Ovary (tissue), 9 donors: ENCODE measurements around the gene PARD6B. TPM values are rescaled to one million over a fixed set of nuclear protein-coding genes. Genes with fewer than 3 reads are reported as not detected.
A peak's percentile ranks its signal among the peaks of the same experiment; 100 is the strongest.

Experiments
- DNase-seq, 5 donors: peaks; one replicate each; pipeline ENCODE4 v3.0.0-alpha.2; 2019 to 2020
- H3K27ac ChIP-seq, 2 donors: fragments of 200-600 bp; one replicate each; pipeline versions ENCODE4 v1.5.1 to v1.8.0; 2019 to 2022
- H3K27me3 ChIP-seq: fragments of 200-600 bp; one replicate; pipeline ENCODE4 v1.8.0; 2022
- H3K36me3 ChIP-seq: fragments of 200-600 bp; sonication (generic); one replicate; pipeline ENCODE4 v1.5.1; 2019
- H3K4me1 ChIP-seq: one replicate; pipeline ENCODE4 v1.8.1; 2013; ENCODE audit warnings: mild to moderate bottlenecking, moderate library complexity; ENCODE audit not compliant: insufficient read depth
- H3K4me3 ChIP-seq: fragments of 200-600 bp; sonication (generic); one replicate; pipeline ENCODE4 v1.5.1; 2017
- H3K9me3 ChIP-seq, 2 donors: fragments of 200-600 bp in 1 of 2; sonication (generic) in 1 of 2; one replicate each; pipeline versions ENCODE4 v1.5.1 to v1.8.1; 2013 to 2019; ENCODE audit warnings: mild to moderate bottlenecking in 1 of 2, moderate library complexity in 1 of 2
- EP300 ChIP-seq: sonication (generic); formaldehyde crosslinking; IDR thresholded peaks from one replicate; pipeline ENCODE4 v1.6.1; 2017; ENCODE audit warnings: antibody characterized with exemption
- POLR2A ChIP-seq: fragments of 450-650 bp; IDR thresholded peaks from one replicate; pipeline ENCODE4 v1.6.1; 2017; ENCODE audit warnings: antibody characterized with exemption, mild to moderate bottlenecking, moderate library complexity
- WGBS, 3 donors: extraction: QIAGEN DNeasy Blood & Tissue Kit in 1 of 3; methylation state at CpG; one replicate each; pipeline versions ENCODE4 v1.1.5 to v1.1.7; 2013 to 2017; 5-methylcytosine and 5-hydroxymethylcytosine counted together
- intact Hi-C, 4 donors: fragments of 100-400 bp; cut with DNase I; formaldehyde crosslinking; loops; one replicate each; pipeline versions ENCODE4 v1.11.0 to v1.15.1; 2022 to 2023
- polyA plus RNA-seq, 2 donors: library from polyadenylated mRNA; stranded (reverse); fragments of 200-250 nt in 1 of 2; fragments of 350-450 nt in 1 of 2; fragmentation: Illumina TruSeq in 1 of 2; extraction: RNeasy Lipid Tissue Mini Kit (QIAGEN cat#74804) in 1 of 2; gene quantifications; one replicate each; pipeline ENCODE4 v1.2.3, GENCODE V29; 2013 to 2014
- total RNA-seq, 7 donors: library from RNA; depleted of rRNA in 2 of 7; stranded (reverse); fragments of >200 nt in 2 of 7; fragmentation: NEBNext Ultra II Directional in 3 of 7; extraction: Animal tissue kit (Norgen Biotek cat#: 25700) in 3 of 7; gene quantifications; one replicate each; pipeline versions ENCODE4 v1.1.0 to v1.2.4, GENCODE V29; 2016 to 2023
- TF ChIP-seq, protein P1 (sequence below), 3 donors: fragments of 450-650 bp in 2 of 3; fragments of 200-600 bp in 1 of 3; IDR thresholded peaks; one replicate each; pipeline versions ENCODE4 v1.5.1 to v1.8.0; 2016 to 2022; ENCODE audit warnings: antibody characterized with exemption in 3 of 3, mild to moderate bottlenecking in 1 of 3
- donor health status: DM: no; HTN: no; CAD: no; lungs with moderate emphysema.
- donor health status: DM: no; HTN: no; CAD: no.
- donor health status: Bipolar disorder and iron deficiency.
- donor health status: DM: yes; HTN: yes; CAD: no.
- donor health status: DM: no; HTN: no; CAD: no.
- donor health status: DM: yes; HTN: yes; CAD: no.

Gene PARD6B
- total and polyA plus RNA-seq, 9 donors: 0.91 to 14.4 (median 6.0) TPM

DNA sequence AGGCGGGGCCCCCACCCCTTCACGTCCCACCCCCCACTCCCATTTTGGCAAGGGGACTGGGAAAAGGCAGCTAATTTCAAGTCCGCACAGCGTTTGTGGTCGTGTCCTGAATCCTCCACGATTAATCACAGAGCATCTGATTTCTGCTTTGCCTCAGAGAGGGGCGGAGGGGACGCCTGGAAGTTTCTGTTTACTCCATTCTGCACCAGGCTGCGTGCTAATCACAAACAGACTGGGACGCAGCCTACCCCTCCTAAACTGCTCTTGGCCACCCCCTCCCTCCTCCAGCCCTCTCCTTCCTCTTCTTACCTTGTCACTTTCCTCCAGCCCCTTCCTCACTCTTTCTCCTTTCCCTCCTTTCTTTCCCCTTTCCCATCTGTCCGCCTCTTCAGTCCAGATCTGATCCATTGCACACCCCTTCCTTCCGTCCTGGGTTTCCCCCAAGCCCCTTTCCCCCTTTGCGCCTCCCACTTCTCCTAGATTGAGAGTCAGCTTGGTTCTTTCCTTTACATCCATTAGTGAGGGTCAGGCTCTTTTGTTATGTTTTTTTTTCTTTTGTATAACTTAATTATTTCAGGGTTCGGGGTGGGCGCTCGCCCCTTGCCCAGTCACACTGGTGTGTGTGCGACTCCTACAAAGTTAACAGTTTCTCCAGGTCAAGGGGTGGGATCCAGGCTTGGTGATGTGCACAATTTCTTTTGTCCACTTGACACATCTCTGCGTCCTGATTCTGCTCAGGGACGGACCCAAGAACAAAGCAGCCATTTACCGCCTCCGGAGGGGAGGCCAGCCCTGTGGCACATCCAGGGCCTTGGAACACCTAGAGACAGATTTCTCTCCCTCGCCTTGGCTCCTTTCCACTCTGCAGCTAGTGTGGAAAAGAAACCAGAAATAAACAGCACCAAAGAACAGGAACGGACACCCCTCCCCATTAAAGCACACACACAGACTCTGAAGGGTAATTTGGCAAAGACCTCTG lies 39.5 kb upstream of the PARD6B start:
- peak overlapping the region; percentile 41 for H3K4me3 ChIP-seq
- TF ChIP-seq, protein P1, sequence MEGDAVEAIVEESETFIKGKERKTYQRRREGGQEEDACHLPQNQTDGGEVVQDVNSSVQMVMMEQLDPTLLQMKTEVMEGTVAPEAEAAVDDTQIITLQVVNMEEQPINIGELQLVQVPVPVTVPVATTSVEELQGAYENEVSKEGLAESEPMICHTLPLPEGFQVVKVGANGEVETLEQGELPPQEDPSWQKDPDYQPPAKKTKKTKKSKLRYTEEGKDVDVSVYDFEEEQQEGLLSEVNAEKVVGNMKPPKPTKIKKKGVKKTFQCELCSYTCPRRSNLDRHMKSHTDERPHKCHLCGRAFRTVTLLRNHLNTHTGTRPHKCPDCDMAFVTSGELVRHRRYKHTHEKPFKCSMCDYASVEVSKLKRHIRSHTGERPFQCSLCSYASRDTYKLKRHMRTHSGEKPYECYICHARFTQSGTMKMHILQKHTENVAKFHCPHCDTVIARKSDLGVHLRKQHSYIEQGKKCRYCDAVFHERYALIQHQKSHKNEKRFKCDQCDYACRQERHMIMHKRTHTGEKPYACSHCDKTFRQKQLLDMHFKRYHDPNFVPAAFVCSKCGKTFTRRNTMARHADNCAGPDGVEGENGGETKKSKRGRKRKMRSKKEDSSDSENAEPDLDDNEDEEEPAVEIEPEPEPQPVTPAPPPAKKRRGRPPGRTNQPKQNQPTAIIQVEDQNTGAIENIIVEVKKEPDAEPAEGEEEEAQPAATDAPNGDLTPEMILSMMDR (IDR thresholded peaks at IDR 0.05): no peak
- TF ChIP-seq EP300 (no peak), POLR2A (no peak)
- no peaks in the 10 kb centered on the region for H3K27me3 ChIP-seq
- H3K36me3 ChIP-seq: no peaks in the 10 kb centered on the region
- no peak for DNase-seq
- H3K4me1 ChIP-seq: no peaks in the 10 kb centered on the region
- 45 to 49% (median 46%) methylated on average over 23 of the region's 23 CpGs for WGBS, 3 donors
- no peaks in the 10 kb centered on the region for H3K9me3 ChIP-seq
- H3K27ac ChIP-seq: peak overlapping the region; percentile 48 to 72
- intact Hi-C loops: no loop called here

DNA sequence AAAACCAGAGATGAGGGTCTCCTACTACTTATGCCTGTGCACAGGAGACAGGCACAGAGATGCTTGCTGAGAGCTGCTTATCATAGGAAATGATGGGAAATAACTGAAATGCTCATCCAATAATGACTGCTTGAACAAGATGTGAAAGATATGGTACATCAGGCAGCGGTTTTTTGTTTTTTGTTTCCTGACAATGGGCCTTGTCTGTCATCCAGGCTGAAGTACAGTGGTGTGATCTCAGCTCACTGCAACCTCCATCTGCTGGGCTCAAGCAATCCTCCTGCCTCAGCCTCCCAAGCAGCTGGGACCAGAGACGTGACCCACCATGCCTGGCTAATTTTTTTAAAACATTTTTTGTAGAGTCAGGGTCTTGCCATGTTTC lies 38.8 kb upstream of the PARD6B start:
- no peaks in the 10 kb centered on the region for H3K27me3 ChIP-seq
- 87 to 97% (median 89%) methylated on average over 2 of the region's 2 CpGs for WGBS, 3 donors
- intact Hi-C loops: no loop called here
- TF ChIP-seq, protein P1 (IDR thresholded peaks at IDR 0.05): no peak
- TF ChIP-seq POLR2A: no peak
- TF ChIP-seq EP300: no peak
- no peaks in the 10 kb centered on the region for H3K4me1 ChIP-seq
- no peak for DNase-seq
- H3K9me3 ChIP-seq: no peaks in the 10 kb centered on the region
- H3K4me3 ChIP-seq: no peak overlapping the region
- H3K27ac ChIP-seq: no peak overlapping the region
- no peaks in the 10 kb centered on the region for H3K36me3 ChIP-seq

DNA sequence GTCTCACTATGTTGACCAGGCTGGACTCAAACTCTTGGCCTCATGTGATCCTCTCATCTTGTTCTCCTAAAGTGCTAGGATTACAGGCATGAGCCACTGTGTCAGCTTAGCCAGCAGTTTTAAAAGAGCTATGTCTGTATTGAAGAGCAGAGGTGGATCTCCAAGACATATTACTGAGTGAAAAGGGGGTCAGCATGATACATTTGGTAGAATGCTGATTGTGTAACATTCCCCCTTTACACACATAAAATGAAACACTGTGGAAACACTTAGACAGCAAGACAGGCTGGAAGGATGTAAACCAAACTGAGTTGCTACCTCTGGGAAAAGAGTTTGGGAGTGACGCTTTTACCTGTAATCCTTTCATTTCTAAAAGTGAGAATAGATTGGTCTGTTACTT lies 38.4 kb upstream of the PARD6B start:
- Histone ChIP-seq H3K27ac (no peak overlapping the region), H3K4me1 (no peaks in the 10 kb centered on the region), H3K4me3 (no peak overlapping the region), H3K9me3 (no peaks in the 10 kb centered on the region), H3K27me3 (no peaks in the 10 kb centered on the region), H3K36me3 (no peaks in the 10 kb centered on the region)
- DNase-seq: no peak
- TF ChIP-seq POLR2A: no peak
- TF ChIP-seq, protein P1 (IDR thresholded peaks at IDR 0.05): no peak
- no peak for TF ChIP-seq EP300
- intact Hi-C loops: no loop called here
- 94 to 98% (median 97%) methylated on average over 1 of the region's 1 CpG for WGBS, 3 donors

DNA sequence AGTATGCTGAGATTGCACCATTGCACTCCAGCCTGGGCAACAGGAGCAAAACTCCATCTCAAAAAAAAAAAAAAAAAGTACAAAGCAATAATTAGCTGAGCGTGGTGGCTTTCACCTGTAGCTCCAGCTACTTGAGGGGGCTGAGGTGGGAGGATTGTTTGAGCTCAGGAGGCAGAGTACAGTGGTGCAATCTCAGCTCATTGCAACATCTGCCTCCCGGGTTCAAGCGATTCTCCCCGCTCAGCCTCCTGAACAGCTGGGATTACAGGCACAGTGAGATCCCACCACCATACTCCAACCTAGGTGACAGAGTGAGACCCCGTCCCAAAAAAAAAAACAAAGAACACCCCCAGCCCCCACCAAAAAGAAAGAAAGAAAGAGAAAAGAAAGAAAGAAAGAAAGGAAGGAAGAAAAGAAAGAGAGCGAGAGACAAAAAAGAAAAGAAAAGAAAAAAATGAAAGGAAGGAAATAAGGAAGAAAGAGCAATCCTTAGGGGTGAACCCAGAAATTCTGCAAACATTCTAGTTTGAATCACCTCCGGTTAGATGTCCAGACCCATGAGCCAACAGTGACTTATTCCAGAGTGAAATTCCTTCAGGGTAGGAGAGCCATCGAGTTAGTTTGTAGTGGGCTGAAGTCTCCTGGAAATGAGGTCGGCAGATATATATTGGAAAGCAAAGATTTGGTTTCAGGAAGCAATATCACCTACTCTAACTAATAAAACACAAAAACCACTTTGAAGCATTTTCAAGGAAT lies 36.8 kb upstream of the PARD6B start:
- no peaks in the 10 kb centered on the region for H3K36me3 ChIP-seq
- intact Hi-C loops: no loop called here
- no peak for DNase-seq
- no peak for TF ChIP-seq POLR2A
- TF ChIP-seq, protein P1 (IDR thresholded peaks at IDR 0.05): no peak
- TF ChIP-seq EP300: no peak
- no peak overlapping the region for H3K4me3 ChIP-seq
- no peaks in the 10 kb centered on the region for H3K9me3 ChIP-seq
- WGBS, 3 donors: 74 to 79% (median 77%) methylated on average over 9 of the region's 9 CpGs
- H3K27me3 ChIP-seq: no peaks in the 10 kb centered on the region
- no peak overlapping the region for H3K27ac ChIP-seq
- H3K4me1 ChIP-seq: no peaks in the 10 kb centered on the region
